Ramos (cell line): ENCODE results near the gene CFAP44.
"Not testable (repeated sequence)": the region's sequence is repeated elsewhere in the genome, so short reads cannot be mapped to it uniquely, and the experiment has no call there.

Experiments
- in situ Hi-C: fragments of 300-500 bp; cut with MboI; formaldehyde crosslinking; loops from one replicate; pipeline ENCODE4 v1.14.3; 2022; ENCODE audit warnings: low sequenced_read_pairs; ENCODE audit not compliant: unreplicated experiment

CFAP44 gene

GRCh38 chr3:113441051-113441770 lies at the start of gene CFAP44:
Gene CFAP44 (minus strand): TSS chr3:113441493. CDS start chr3:113433664, 7,829 bp downstream.
- in situ Hi-C loops = no loop called here

GRCh38 chr3:113485161-113485609 lies 43.9 kb upstream of the CFAP44 start:
- in situ Hi-C loops = no loop called here

- in situ Hi-C loops = no loop called here
Measured at GRCh38 chr3:113468539-113468938, 27.2 kb upstream of the CFAP44 start.

- in situ Hi-C loops = no loop called here
Measured at GRCh38 chr3:113461488-113461887, 20.2 kb upstream of the CFAP44 start.

- in situ Hi-C loops = not testable (repeated sequence)
Measured at GRCh38 chr3:113458554-113458953, 17.3 kb upstream of the CFAP44 start.

GRCh38 chr3:113455446-113455845 lies 14.2 kb upstream of the CFAP44 start:
- in situ Hi-C loops = no loop called here

- in situ Hi-C loops = no loop called here
Measured at GRCh38 chr3:113454630-113455029, 13.3 kb upstream of the CFAP44 start.

- in situ Hi-C loops = no loop called here
Measured at GRCh38 chr3:113454057-113454456, 12.8 kb upstream of the CFAP44 start.

GRCh38 chr3:113450911-113451310 lies 9.6 kb upstream of the CFAP44 start:
- in situ Hi-C loops = no loop called here

- in situ Hi-C loops = no loop called here
Measured at GRCh38 chr3:113439606-113440005, 1.7 kb downstream of the CFAP44 start.

- in situ Hi-C loops = no loop called here
Measured at GRCh38 chr3:113438224-113438623, 3.1 kb downstream of the CFAP44 start.

GRCh38 chr3:113437411-113437810 lies 3.9 kb downstream of the CFAP44 start:
- in situ Hi-C loops = no loop called here

GRCh38 chr3:113436809-113437208 lies 4.5 kb downstream of the CFAP44 start:
- in situ Hi-C loops = no loop called here

- in situ Hi-C loops = no loop called here
Measured at GRCh38 chr3:113431811-113432210, 9.5 kb downstream of the CFAP44 start.

- in situ Hi-C loops = no loop called here
Measured at GRCh38 chr3:113428581-113428980, 12.7 kb downstream of the CFAP44 start.

GRCh38 chr3:113423699-113424098 lies 17.6 kb downstream of the CFAP44 start:
- in situ Hi-C loops = no loop called here

- in situ Hi-C loops = no loop called here
Measured at GRCh38 chr3:113421082-113421481, 20.2 kb downstream of the CFAP44 start.

- in situ Hi-C loops = no loop called here
Measured at GRCh38 chr3:113409676-113410075, 31.6 kb downstream of the CFAP44 start.

GRCh38 chr3:113405180-113405579 lies 36.1 kb downstream of the CFAP44 start:
- in situ Hi-C loops = no loop called here

GRCh38 chr3:113404637-113405036 lies 36.7 kb downstream of the CFAP44 start:
- in situ Hi-C loops = no loop called here
